Measurements from ENCODE around the gene PXDN. TPM values are rescaled to one million over a fixed set of nuclear protein-coding genes. Genes with fewer than 3 reads are reported as not detected.

Gene PXDN
- total RNA-seq, 1 experiment from 2014 or later, result 146 TPM

GRCh38 chr2:1788478-1788959 is 44.2 kb upstream of the PXDN start:
- CTCF ChIA-PET, result interaction anchor here (1.3 kb wide), 1 partner anchor 19 kb away, joined by 5 read pairs; no protein-coding TSS in a partner anchor
- no peak for TF ChIP-seq TP53 (CRISPR knock-in tag; IDR thresholded peaks at IDR 0.05)
- no peak for TF ChIP-seq ZBTB21 (CRISPR knock-in tag; IDR thresholded peaks at IDR 0.05; ENCODE audit: borderline replicate concordance)
- no peak for TF ChIP-seq ATF3 (CRISPR knock-in tag; conservative IDR thresholded peaks at IDR 0.05)
- no peak for TF ChIP-seq OVOL2 (CRISPR knock-in tag; IDR thresholded peaks at IDR 0.05; ENCODE audit: borderline replicate concordance)
- no peak for TF ChIP-seq PRDM15 (CRISPR knock-in tag; IDR thresholded peaks at IDR 0.05)
- TF ChIP-seq IRF2 (CRISPR knock-in tag; IDR thresholded peaks at IDR 0.05; ENCODE audit: borderline replicate concordance, low read depth), result no peak
- no peak for TF ChIP-seq ETV6 (CRISPR knock-in tag; IDR thresholded peaks at IDR 0.05)
- no peak for TF ChIP-seq PRRX2 (CRISPR knock-in tag; IDR thresholded peaks at IDR 0.05)
- no peak for TF ChIP-seq ZNF512 (CRISPR knock-in tag; IDR thresholded peaks at IDR 0.05; ENCODE audit: borderline replicate concordance)
- TF ChIP-seq MXD4 (CRISPR knock-in tag; IDR thresholded peaks at IDR 0.05; ENCODE audit: borderline replicate concordance), result no peak
- TF ChIP-seq MLX (CRISPR knock-in tag; IDR thresholded peaks at IDR 0.05), result no peak
- TF ChIP-seq NFYB (CRISPR knock-in tag; conservative IDR thresholded peaks at IDR 0.05; ENCODE audit: low read depth), result no peak
- no peak for TF ChIP-seq FOXP1 (CRISPR knock-in tag; IDR thresholded peaks at IDR 0.05; ENCODE audit: borderline replicate concordance)
- TF ChIP-seq USF2 (CRISPR knock-in tag; IDR thresholded peaks at IDR 0.05), result no peak
- POLR2A ChIA-PET, result no interaction called here
- H3K27me3 Mint-ChIP-seq (ENCODE audit: low read depth), result no peaks in the 10 kb centered on the region; the same call in 1 of the 2 replicates
- H3K27ac Mint-ChIP-seq, result peak overlapping the region; percentile 1; the same call in 1 of the 2 replicates
- H3K4me3 Mint-ChIP-seq, result no peak overlapping the region
- H3K9me3 Mint-ChIP-seq, result no peaks in the 10 kb centered on the region
- no peaks in the 10 kb centered on the region for H3K36me3 Mint-ChIP-seq
- H3K4me1 Mint-ChIP-seq, result peaks cover 13% of the 10 kb centered on the region
- no peak for DNase-seq (ENCODE audit: low spot score)
- ATAC-seq, result peak; percentile 31

- H3K27me3 Mint-ChIP-seq (ENCODE audit: low read depth), result no peaks in the 10 kb centered on the region; the same call in 1 of the 2 replicates
- H3K36me3 Mint-ChIP-seq, result no peaks in the 10 kb centered on the region
- H3K4me3 Mint-ChIP-seq, result no peak overlapping the region
- POLR2A ChIA-PET, result no interaction called here
- peak overlapping the region; percentile 1; the same call in 1 of the 2 replicates for H3K27ac Mint-ChIP-seq
- ATAC-seq (no peak; the same call in 1 of the 2 replicates), DNase-seq (ENCODE audit: low spot score) (no peak)
- CTCF ChIA-PET, result interaction anchor here (1.2 to 1.3 kb wide), 2 partner anchors 18 to 29 kb away, joined by 4 to 5 read pairs; no protein-coding TSS in a partner anchor
- no peaks in the 10 kb centered on the region for H3K9me3 Mint-ChIP-seq
- peaks cover 13% of the 10 kb centered on the region for H3K4me1 Mint-ChIP-seq
- TF ChIP-seq CDX4 (CRISPR knock-in tag; IDR thresholded peaks at IDR 0.05; ENCODE audit: borderline replicate concordance) (no peak), ATF1 (CRISPR knock-in tag; IDR thresholded peaks at IDR 0.05) (no peak), GTF2I (CRISPR knock-in tag; conservative IDR thresholded peaks at IDR 0.05) (no peak), NFYB (CRISPR knock-in tag; conservative IDR thresholded peaks at IDR 0.05; ENCODE audit: low read depth) (no peak), ZNF219 (CRISPR knock-in tag; IDR thresholded peaks at IDR 0.05; ENCODE audit: borderline replicate concordance) (no peak), CTCF (IDR thresholded peaks at IDR 0.05) (no peak), ZNF671 (CRISPR knock-in tag; IDR thresholded peaks at IDR 0.05) (no peak)
Measured at GRCh38 chr2:1787755-1788477, 43.6 kb upstream of the PXDN start.
